LNCaP clone FGC (cell line): ENCODE data around the gene CHST5.
"Not testable (repeated sequence)": the region's sequence is repeated elsewhere in the genome, so short reads cannot be mapped to it uniquely, and the experiment has no call there.

Source experiments
- DNase-seq: peaks from one replicate; pipeline ENCODE4 v3.0.0-alpha.2; 2011; ENCODE audit warnings: low read depth
- H3K4me3 ChIP-seq: 2 replicates; pipeline ENCODE4 v1.5.1; 2011; ENCODE audit warnings: mild to moderate bottlenecking, low read depth, low read length, control low read depth
- TF ChIP-seq, protein P1 (sequence below): IDR thresholded peaks from 2 replicates; pipeline ENCODE4 v1.5.1; 2012; ENCODE audit warnings: mild to moderate bottlenecking; ENCODE audit not compliant: control insufficient read depth, insufficient read depth; ENCODE audit errors: extremely low read depth

The CHST5 gene

DNA sequence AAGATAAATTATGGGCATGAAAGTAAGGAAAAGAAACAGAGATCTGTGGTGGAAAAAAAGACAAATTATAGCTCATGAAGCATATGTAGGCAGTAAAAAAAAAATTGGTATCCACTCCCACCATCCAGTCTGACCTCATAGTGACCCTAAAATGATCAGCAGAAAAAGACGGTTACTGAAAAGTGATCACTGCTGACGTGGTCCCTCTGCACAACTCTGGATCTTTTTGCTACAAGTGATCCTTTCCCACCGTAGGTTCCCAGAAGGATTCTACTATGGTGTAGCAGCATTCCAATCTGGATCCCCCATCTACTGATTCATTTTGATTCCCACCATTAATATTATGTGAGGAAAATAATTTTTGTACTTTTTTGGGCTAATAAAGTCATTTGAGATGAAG, 29.8 kb downstream of the CHST5 start:
- H3K4me3 ChIP-seq = no peak overlapping the region
- DNase-seq = no peak
- TF ChIP-seq, protein P1, sequence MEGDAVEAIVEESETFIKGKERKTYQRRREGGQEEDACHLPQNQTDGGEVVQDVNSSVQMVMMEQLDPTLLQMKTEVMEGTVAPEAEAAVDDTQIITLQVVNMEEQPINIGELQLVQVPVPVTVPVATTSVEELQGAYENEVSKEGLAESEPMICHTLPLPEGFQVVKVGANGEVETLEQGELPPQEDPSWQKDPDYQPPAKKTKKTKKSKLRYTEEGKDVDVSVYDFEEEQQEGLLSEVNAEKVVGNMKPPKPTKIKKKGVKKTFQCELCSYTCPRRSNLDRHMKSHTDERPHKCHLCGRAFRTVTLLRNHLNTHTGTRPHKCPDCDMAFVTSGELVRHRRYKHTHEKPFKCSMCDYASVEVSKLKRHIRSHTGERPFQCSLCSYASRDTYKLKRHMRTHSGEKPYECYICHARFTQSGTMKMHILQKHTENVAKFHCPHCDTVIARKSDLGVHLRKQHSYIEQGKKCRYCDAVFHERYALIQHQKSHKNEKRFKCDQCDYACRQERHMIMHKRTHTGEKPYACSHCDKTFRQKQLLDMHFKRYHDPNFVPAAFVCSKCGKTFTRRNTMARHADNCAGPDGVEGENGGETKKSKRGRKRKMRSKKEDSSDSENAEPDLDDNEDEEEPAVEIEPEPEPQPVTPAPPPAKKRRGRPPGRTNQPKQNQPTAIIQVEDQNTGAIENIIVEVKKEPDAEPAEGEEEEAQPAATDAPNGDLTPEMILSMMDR = no peak

DNA sequence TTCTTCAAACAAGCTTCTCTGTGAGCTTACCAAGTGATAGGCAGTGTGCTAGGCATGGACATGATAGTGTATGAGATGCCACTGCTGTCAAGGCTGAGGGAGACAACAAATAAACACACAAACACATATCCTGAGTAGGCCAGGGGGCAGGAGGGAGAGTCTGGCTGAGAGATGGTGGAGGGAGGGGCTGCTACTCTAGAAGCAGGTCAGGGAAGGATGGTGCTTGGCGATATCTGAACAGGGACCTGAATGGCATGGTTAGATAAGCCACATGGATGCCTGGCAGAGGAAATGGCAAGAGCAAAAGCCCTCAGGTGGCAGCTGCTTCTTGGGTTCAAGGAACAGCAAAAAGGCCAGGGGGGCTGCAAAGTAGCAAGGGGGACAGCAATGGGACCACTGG, 32.1 kb downstream of the CHST5 start:
- DNase-seq = no peak
- TF ChIP-seq, protein P1 = no peak
- no peak overlapping the region for H3K4me3 ChIP-seq

DNA sequence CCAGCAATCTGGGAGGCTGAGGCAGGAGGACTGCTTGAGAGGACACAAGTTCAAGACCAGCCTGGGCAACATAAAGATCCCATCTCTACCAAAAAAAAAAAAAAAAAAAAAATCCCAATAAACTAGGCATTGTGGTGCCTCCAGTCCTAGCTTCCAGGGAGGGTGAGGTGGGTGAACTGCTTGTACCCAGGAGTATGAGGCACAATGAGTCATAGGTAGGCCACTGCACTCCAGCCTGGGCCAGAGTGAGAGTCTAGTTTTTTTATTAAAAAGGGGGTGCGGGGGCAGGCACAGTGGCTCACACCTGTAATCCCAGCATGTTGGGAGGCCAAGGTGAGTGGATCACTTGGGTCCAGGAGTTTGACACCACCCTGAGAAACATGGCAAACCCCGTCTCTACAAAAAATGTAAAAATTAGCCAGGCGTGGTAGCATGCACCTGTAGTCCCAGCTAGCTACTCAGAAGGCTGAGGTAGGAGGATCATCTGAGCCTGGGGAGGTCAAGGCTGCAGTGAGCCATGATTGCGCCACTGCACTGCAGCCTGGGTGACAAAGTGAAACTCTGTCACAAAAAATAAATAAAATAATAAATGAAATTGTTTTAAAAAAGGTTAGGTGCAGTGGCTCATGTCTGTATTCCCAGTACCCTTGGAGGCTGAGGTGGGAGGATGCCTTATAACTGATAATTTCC, 32.8 kb downstream of the CHST5 start:
- TF ChIP-seq, protein P1 = no peak
- H3K4me3 ChIP-seq = no peak overlapping the region
- no peak for DNase-seq

DNA sequence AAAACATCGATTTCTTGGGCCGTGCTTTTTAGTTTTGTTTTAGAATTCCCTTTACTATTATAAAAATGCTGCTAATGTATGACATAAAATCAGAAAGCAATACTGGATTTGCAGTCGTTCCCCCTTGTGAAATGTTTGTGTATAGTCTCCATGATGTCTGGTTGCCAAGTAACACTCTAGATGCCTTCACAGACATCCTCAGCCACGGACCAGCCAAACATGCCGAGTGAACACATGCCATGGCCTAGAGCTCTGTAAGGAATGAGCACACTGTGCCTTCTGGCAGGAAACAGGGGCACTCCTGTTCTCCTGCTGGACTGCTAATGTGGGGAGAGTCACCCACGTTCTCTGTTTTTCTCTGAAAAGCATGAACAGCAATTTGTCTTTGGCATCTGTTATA, 34.1 kb downstream of the CHST5 start:
- not testable (repeated sequence) for H3K4me3 ChIP-seq, DNase-seq

DNA sequence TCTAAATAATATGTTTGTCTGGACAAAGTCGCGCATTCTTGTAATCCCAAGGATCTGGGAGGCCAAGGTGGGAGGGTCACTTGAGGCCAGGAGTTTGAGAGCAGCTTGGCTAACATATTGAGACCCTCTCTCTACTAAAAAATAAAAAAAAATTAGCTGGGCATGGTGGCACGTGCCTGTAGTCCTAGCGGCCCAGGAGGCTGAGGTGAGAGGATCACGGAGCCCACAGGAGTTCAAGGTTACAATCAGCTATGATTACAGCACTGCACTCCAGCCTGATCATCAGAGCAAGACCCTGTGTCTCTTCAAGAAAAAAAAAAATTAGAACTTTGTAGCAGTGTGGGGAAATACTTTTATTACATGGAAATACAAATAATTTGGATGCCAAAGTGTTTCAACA, 34.5 kb downstream of the CHST5 start:
- H3K4me3 ChIP-seq = no peak overlapping the region
- TF ChIP-seq, protein P1 = no peak
- DNase-seq = no peak

DNA sequence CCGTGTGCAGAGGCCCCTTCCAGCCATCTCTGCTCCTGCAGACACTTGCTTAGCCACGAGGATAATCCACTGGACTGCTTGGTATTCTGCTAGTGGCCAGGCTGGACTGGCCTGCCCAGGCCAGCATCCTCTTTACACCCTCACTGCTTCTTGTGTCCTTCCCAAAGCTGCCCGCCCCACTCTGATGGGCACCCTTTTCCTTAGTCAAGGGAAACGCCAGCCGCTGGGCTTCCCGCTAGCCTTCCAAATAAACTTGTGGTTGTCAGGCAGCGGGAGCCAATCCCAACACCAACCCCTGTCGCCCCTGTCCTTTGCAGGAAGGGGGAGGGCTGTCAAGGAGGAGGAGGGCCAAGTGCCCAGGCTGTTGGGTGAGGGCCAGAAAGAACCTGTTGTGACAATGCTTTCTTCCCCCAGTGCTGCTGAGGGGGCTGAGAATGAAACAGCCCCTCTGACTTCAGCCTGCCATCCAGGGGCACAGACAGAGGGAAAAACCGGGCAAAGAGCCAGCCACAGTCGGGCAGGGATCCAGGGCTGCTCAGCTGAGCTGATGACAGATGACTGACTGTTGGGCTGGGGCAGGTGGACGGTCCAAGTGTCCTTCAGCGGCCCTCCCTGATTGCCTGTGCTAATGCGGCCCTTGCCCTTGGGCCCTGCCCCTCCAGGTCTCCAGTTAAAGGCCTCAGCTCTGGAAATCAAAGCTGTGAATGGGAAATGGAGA, 37.1 kb downstream of the CHST5 start:
- DNase-seq, H3K4me3 ChIP-seq: not testable (repeated sequence)

DNA sequence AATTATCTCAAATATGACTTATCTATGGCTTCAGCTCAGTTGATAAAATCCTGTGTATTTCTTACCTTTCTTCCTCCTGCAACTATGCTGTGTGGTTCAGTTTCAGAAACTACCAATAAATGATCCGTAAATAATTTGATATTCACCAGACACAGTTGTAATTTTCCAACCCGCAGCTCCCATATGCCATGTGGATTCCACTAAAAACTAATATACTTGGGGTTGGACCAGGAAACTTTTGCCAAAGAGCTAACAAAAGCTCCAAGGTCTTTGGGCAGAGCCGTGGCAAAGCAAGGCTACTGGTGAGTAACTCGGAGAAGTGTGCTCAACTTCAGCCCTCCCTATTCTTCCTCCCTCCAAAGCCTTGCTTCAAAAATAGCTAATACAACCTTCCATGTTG, 38.4 kb downstream of the CHST5 start:
- H3K4me3 ChIP-seq = no peak overlapping the region
- DNase-seq = no peak
- TF ChIP-seq, protein P1 = no peak

DNA sequence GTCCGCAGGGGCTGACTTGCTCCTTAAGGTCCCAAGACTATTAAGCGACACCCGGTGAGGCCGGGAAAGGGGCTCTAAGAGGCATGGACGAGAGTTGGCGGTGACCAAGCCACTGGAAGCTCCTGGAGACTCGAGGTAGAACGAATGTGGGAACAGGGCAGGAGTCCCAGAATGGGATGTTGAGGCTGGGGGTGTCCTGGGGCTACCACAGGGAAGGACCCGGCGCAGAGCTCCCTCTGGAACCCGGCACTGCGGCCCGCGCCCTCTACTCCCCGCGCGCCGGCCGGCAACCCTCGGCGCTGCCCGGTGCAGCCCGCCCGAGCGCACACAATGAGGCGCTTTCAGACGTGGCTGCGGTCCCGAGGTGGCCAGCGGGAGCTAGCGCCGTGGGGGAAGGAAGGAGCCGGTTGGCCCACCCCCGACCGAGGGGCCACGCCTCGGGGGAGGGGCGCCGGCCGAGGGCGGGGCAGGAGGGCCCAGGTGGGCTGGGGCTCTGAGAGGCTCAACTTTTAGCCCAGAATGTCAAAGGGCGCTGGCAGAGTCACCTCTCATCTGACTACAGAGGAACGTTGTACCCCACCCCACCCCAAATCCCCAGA, 40.7 kb downstream of the CHST5 start, which contains the start of gene CHST6:
Gene CHST6 (minus strand): TSS at position 366 of the 599 bp plus-strand sequence. CDS start 15,613 bp downstream, outside the sequence.
- no peak for DNase-seq
- H3K4me3 ChIP-seq = no peak within 1 kb of the TSS
- TF ChIP-seq, protein P1 = no peak
